PFSK-1 (cell line): ENCODE results near the gene C1orf210.

Experiments used
- FOXP2 ChIP-seq: optimal IDR thresholded peaks from 2 replicates; pipeline ENCODE3; 2011; ENCODE audit warnings: borderline replicate concordance, control low read depth, inconsistent platforms; ENCODE audit not compliant: insufficient read depth; ENCODE audit errors: extremely low read length, extremely low read depth
- POLR2AphosphoS5 ChIP-seq: IDR thresholded peaks from 2 replicates; pipeline ENCODE4 v1.6.1; 2012; ENCODE audit warnings: low read depth, mild to moderate bottlenecking, control low read depth, low read length, moderate library complexity
- REST ChIP-seq, 2 experiments: IDR thresholded peaks; 2 replicates each; pipeline versions ENCODE4 v1.6.1 to v1.8.0; 2011 to 2012; ENCODE audit warnings: low read depth in 2 of 2, low read length in 2 of 2, control low read depth in 1 of 2, inconsistent platforms in 1 of 2, mild to moderate bottlenecking in 1 of 2, moderate library complexity in 1 of 2; ENCODE audit not compliant: insufficient read depth in 1 of 2
- SIN3A ChIP-seq: IDR thresholded peaks from 2 replicates; pipeline ENCODE4 v1.6.1; 2012; ENCODE audit warnings: mild to moderate bottlenecking, low read length, moderate library complexity, borderline replicate concordance; ENCODE audit not compliant: insufficient read depth
- TAF1 ChIP-seq: IDR thresholded peaks from 2 replicates; pipeline ENCODE4 v1.6.1; 2012; ENCODE audit warnings: low read length, control low read depth, borderline replicate concordance; ENCODE audit not compliant: insufficient read depth

The C1orf210 gene

GRCh38 chr1:43313771-43314170 is 28.4 kb upstream of the C1orf210 start:
- TF ChIP-seq TAF1 (no peak), POLR2AphosphoS5 (no peak), REST (IDR thresholded peaks at IDR 0.05; ENCODE audit: insufficient read depth in 1 of 2, low read depth in 2 of 2, low read length in 2 of 2) (no peak), SIN3A (no peak), FOXP2 (no peak)

- TF ChIP-seq POLR2AphosphoS5 (no peak), REST (IDR thresholded peaks at IDR 0.05; ENCODE audit: insufficient read depth in 1 of 2, low read depth in 2 of 2, low read length in 2 of 2) (no peak), TAF1 (no peak), FOXP2 (no peak), SIN3A (no peak)
Measured at GRCh38 chr1:43312663-43313515, 27.5 kb upstream of the C1orf210 start.

GRCh38 chr1:43312212-43312623 is 26.8 kb upstream of the C1orf210 start:
- TF ChIP-seq SIN3A (no peak), REST (IDR thresholded peaks at IDR 0.05; ENCODE audit: insufficient read depth in 1 of 2, low read depth in 2 of 2, low read length in 2 of 2) (no peak), TAF1 (no peak), FOXP2 (no peak), POLR2AphosphoS5 (no peak)

- TF ChIP-seq POLR2AphosphoS5 = no peak
- no peak for TF ChIP-seq SIN3A
- TF ChIP-seq FOXP2 = no peak
- no peak for TF ChIP-seq REST (IDR thresholded peaks at IDR 0.05; ENCODE audit: insufficient read depth in 1 of 2, low read depth in 2 of 2, low read length in 2 of 2)
- TF ChIP-seq TAF1 = no peak
Measured at GRCh38 chr1:43311521-43311920, 26.1 kb upstream of the C1orf210 start.
